UCSD-AML1 (cell line): ENCODE data around the gene MKNK2.
"Not testable (repeated sequence)": the region's sequence is repeated elsewhere in the genome, so short reads cannot be mapped to it uniquely, and the experiment has no call there.

Experiments
- DNase-seq: peaks from one replicate; lab custom pipeline; 2025; ENCODE audit not compliant: unreplicated experiment; lab: John Stamatoyannopoulos, UW

Gene MKNK2

GRCh38 chr19:2044709-2045500 is 6.1 kb downstream of the MKNK2 start:
- no peak for DNase-seq

DNA sequence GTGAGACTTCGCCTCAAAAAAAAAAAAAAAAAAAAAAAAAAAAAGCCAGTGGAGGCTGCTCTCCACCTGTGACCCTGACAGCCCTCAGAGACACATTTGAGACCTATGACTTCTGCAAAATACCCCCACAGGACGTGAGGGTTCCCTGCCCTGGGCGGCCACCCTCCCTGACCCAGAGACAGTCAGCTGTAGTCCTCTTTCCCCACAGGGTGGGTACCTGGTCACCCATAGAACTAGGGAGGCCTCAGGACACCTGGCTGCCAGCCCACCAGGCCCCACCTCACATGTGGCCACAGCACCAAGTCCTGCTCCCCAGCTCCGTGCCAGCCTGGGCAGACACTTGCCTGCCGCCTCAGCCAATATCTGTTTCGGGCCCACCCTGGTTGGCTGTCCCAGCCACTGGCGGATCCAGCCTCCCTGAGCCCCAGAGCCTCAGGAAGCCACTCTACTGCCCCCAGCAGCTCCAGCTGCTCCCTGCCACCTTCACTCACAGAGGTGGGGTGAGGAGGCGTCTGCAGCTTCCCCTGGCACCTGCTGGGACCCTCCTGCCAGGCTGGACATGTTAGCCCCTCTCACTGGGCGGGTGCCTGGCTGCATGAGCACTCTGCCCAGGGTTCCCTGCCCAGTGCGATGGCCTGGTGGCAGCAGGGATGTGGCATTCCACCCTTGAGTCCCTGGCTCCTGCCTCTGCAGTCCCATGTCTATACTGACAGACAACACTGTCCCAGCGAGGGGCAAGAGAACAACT is 6.9 kb downstream of the MKNK2 start:
- DNase-seq: no peak

DNA sequence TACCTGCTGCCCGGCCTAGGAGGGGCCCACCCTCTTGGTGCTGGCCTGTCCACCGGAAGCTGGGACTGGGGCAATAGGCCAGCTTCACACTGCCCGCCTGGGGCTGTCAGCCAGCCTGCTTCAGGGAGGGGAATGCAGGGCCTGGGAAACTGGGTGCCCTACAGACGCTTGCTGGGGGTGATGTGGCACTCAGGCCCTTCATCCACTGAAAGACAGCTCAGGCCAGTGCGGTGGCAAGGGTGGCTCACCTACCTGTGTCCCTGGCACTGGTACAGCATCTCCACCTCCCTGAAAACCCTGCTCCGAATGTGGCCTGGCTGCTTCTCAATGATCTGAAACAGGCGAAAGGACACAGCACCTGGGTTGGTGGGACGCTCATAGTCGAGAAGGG is 7.8 kb downstream of the MKNK2 start:
- DNase-seq: no peak

DNA sequence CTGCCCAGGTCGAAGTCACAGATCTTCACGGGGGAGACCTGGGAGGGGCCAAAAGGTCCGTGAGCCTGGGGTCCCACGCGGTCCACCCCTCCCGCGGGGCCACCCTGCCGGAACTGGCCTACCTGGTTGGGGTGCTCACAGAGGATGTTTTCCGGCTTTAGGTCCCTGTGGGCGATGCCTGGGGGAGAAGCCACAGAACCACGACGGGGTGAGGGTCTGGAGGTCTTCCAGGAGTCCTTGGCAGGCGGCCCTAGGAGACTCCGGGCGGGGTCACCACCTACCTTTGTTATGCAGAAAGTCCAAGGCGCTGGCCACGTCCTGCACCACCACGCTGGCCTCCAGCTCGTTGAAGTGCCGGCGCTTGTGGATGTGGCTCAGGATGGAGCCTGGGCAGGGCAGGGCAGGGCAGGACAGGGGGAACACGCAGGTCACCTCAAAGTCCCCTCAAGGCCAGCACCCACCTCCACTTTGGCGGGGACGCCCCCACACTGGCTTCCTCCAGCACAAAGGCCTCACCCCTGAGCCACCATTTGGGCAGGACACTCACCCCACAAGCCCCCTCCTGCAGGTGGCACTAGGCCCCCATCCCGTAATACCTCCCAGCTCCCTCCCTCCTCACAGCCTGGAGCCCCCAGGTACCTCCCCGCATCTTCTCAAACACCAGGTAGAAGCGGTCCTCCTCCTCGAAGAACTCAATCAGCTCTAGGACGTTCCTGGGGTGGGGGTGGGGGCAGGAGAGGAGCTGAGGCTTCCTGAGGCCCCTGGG is 8.4 kb downstream of the MKNK2 start:
- no peak for DNase-seq

GRCh38 chr19:2041683-2042484 is 9.2 kb downstream of the MKNK2 start:
- DNase-seq: no peak

GRCh38 chr19:2041433-2041682 is 9.7 kb downstream of the MKNK2 start:
- no peak for DNase-seq

DNA sequence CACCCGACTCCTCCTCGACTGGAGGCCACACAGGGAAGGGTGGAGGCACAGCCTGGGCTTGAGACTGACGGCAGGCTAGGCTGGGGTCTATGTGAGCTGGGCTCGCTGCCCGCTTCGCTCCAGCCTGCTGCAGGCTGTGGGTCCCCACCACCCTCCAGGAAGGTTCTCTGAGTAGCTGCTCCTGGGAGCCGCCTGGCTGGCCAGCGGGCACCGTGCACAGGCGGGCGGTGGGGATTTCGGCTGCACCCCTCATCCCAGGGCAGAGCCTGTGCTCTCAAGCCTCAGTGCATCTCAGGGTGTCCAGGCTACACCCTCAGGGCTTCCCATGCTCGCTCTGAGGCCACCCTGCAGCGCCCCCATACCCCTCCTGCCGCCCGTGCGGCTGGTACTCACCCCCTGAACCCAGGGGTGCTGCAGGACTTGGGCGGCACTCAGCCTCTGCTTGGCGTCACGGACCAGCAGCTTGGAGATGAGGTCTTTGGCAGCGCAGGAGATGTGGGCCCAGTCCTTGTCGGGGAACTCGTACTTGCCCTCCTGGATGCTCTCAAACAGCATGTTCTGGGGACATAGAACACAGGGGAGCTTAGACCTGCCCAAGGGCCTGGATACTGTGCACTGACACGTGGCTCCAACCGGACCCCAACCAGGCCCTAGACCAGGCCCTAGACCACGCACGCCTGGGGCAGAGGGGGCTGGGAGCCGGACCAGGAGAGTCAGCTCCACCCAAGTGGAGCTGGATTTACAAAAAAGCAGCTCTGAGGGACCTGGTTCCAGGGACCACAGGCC is 10.2 kb downstream of the MKNK2 start:
- no peak for DNase-seq

DNA sequence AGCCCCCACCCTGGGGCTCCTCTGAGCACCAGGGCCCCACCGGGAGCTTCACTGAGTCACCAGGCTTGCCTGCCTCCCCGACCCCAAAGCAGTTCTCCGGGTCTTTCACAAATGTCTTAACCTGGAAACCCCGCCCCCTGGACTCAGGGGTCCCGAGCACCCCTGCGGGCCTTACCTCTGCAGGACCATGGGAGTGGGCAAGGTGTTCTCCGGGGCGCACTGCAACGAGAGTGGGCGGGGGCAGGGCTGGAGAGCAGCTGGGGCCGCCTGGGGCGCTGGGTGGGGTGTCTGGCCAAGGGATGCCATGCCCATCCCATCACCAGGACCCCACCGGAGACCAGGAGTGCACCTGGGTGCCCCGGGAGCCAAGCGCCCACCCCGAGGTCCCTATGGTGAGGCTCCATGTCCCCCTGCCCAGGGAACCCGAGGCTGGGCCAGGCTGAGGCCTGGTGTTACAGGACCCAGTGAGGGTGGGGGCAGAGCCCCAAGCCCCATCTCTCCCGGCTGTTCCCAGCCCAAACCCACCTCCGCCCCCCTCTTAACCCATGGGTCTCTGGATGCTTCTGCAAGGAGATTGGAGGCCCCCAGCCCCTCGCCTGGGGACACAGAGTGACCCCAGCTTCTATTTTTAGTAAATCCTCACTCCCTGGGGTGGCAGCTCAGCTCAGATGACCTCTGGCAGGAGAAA is 10.9 kb downstream of the MKNK2 start:
- DNase-seq: no peak

DNA sequence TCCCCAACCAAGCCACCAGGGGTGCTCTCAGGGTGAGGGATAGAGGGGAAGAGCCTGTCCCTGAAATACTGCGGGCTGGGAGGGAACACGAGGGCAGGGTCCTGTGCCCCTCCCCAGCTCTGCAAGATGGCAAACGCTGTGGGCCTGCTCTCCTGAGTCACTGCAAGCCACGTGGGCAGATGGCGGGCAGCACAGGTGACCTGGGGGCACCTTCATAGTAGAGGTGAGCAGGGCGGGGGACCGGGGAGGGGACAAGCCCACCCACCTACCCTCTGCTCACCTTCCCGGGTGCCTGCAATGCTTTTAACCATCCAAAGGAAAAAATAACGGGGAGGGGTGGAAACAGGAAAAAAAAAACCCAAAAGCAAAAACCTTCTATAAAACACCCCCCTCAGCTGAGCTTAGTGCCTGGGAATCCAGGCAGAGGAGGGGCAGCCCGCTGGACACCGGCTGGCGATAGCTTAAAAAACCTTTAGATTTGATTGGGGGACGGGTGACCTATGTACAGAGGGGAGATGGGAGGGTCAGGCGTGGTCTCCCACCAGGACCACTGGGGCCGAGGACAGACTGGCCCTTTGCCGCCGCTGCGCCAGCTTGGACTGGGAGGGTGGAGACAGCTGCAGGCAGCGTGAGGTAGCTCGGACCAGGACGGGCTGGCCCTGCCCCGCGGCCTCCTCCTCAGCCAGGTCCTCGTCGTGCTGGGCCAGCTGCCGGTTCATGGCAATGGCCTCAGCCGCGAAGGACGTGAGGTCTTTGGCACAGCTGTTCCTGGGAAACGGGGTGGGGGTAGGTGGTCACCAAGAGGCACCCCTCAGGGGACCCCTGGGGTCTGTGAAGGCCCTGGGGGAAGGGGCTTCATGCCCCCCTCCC is 11.7 kb downstream of the MKNK2 start:
- DNase-seq: no peak

DNA sequence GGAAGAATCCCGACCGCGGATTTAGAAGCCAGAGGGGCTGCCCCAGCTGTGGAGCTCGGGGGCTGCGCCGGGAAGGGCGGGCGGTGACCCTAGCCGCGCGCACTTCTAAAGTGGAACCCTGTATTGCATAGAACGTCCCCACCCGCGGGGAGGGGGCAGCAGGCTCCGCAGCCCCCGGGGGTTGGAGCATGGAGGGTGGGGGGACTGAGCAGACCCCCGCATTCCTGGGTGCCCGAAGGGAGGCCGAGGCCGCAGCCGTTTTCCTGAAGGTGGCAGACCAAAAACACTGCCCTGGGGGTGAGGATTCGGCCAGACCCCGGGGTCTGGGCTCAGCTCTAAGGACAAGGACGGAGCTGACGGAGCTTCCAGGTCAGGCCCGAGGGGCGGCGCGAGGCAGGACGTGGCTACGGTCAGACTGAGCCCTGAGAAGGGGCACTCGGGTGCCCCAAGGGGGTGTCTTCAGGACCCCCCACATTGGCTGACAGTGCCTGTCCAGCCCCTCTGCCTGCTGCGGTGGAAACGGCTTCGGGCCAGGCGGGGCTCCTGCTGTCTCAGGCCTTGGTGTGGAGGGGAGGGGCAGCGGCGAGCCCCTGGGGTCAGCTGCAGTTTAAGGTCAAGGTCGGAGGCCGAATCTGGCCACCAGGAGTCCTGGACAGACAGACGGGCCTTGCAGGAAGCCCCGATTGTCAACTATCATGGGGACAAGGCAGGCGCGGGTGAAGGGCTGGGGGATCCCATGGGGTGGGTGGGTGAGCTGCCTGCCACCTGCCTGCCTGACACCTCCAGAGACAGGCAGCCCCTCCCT is 12.6 kb downstream of the MKNK2 start:
- DNase-seq: no peak

DNA sequence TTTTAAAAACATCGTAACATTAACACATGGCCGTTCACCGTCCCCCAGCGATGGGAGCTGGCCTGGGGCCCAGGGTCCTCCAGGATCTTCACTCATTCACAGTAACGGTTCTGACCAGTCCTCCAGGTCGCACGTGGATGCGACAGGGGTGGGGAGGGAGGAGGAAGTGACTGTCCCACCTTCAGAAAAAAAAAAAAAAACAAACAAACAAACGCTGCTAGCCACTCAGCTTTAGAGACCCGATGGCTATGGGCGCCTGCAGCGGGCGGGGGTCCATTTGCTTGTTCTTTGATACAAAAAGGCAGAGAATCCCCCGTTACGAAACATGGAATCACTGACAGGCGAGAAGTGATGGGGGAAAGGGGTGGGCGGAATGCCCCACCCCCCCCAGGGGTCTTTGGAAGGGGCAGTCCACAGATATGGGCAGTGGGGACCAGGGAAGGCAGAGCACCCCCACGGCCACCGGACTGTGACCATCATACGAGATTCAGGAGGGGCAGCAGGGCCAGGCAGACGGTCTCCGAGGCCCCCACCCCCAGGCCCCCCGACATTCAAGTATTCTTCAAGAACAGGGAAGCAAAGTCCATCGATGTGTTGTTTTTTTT is 13.3 kb downstream of the MKNK2 start:
- DNase-seq: no peak

DNA sequence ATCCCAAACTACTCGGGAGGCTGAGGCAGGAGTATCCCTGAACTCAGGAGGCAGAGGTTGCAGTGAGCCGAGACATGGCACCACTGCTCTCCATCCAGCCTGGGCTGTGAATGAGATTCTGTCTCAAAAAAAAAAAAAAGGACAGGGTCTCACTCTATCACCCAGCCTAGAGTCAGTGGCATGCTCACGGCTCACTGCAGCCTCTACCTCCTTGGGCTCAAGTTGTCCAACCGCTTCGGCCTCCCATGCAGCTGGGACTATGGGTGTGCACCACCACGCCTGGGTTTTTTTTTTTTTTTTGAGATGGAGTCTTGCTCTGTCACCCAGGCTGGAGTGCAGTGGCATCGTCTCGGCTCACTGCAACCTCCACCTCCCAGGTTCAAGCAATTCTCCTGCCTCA is 14.6 kb downstream of the MKNK2 start:
- no peak for DNase-seq

DNA sequence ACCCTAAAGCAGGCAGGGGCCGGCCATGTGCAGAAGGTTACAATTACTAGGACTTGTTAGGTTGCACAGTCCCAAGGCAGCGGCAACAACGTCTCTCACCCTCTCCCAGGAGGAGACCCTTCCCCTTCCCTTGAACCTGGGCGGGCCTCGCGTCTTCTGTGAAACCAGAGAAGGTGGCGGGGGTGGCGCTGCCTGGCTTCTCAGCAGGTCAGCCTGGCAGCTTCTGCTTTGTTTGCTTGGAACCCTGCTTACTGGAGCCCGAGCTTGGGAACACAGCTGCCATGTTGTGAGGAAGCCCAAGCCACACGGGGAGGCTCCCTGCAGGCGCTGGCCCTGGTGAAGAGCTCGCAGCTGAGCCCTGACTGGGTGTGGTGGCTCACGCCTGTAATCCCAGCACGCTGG is 15.5 kb downstream of the MKNK2 start:
- no peak for DNase-seq

- DNase-seq: peak; percentile 29
These were observed 16.1 kb downstream of the MKNK2 start for GRCh38 chr19:2034729-2035589.

- DNase-seq: not testable (repeated sequence)
These were observed 16.8 kb downstream of the MKNK2 start for GRCh38 chr19:2034253-2034652.

DNA sequence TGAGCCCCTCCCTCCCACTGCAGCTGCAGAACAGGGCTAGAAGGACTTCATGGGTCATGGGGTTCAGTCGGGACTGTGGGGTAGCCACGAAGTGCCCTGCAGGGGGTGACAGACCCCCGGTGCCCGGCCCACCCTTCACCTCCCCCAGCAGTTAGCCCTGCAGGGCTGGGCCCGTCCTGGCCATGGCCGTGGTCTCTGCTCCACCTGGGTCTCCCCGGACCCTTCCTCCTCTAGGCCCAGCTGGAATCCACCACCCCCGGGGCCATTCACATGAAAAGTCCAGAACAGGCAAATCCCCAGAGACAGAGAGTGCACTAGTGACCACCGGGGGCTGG is 17.3 kb downstream of the MKNK2 start:
- no peak for DNase-seq
